Stimulated activated CD4-positive, alpha-beta T cell treated with anti-CD3 and anti-CD28 coated beads, TNF-alpha, amount 100 ng/mL, for 1 hour (primary cell): ENCODE data around the gene RFPL3.

Source experiments
- DNase-seq, 3 donors: peaks; one replicate each; pipeline ENCODE4 v3.0.0-alpha.2; 2020; ENCODE audit warnings: low read depth in 3 of 3, low spot score in 1 of 3

The RFPL3 gene

GRCh38 chr22:32410459-32410858, 52.8 kb downstream of the RFPL3 start:
- no peak for DNase-seq
